Activated CD4-positive, alpha-beta T cell treated with anti-CD3 and anti-CD28 coated beads for 36 hours (primary cell): Measurements from ENCODE around the gene KDM5B. TPM values are rescaled to one million over a fixed set of nuclear protein-coding genes. Genes with fewer than 3 reads are reported as not detected.

Source experiments
- total RNA-seq, 2 experiments: library from RNA; stranded (reverse); gene quantifications; one replicate each; pipeline ENCODE4 v1.2.3, GENCODE V29; 2021

Gene KDM5B
- total RNA-seq, 2 experiments from 2014 or later: 34.6 to 45.9 TPM

Other genes with a start within 250 kb of the KDM5B start
- not detected for gene SYT2, start 98.0 kb downstream of the KDM5B start, total RNA-seq
- 1 to 10 TPM in 1 of 2 experiments, under 1 TPM in 1; 0.59 to 2.2 TPM for gene PCAT6, start 2.5 kb upstream of the KDM5B start, total RNA-seq
- 1 to 10 TPM; 6.8 to 7.4 TPM for gene RABIF, start 80.7 kb upstream of the KDM5B start, total RNA-seq
- 10 to 100 TPM; 32.1 to 39.1 TPM for gene KLHL12, start 118.8 kb upstream of the KDM5B start, total RNA-seq
- gene ADIPOR1, start 149.9 kb upstream of the KDM5B start, total RNA-seq: 10 to 100 TPM; 65.4 to 85.1 TPM
- gene CYB5R1, start 158.8 kb upstream of the KDM5B start, total RNA-seq: 10 to 100 TPM; 15.4 to 19.0 TPM
- 10 to 100 TPM; 68.6 to 71.0 TPM for gene TMEM183A, start 199.0 kb upstream of the KDM5B start, total RNA-seq
- 10 to 100 TPM; 51.2 to 56.4 TPM for gene PPFIA4, start 218.1 kb upstream of the KDM5B start, total RNA-seq